ENCODE results near the gene DUSP22.

Gene DUSP22

DNA sequence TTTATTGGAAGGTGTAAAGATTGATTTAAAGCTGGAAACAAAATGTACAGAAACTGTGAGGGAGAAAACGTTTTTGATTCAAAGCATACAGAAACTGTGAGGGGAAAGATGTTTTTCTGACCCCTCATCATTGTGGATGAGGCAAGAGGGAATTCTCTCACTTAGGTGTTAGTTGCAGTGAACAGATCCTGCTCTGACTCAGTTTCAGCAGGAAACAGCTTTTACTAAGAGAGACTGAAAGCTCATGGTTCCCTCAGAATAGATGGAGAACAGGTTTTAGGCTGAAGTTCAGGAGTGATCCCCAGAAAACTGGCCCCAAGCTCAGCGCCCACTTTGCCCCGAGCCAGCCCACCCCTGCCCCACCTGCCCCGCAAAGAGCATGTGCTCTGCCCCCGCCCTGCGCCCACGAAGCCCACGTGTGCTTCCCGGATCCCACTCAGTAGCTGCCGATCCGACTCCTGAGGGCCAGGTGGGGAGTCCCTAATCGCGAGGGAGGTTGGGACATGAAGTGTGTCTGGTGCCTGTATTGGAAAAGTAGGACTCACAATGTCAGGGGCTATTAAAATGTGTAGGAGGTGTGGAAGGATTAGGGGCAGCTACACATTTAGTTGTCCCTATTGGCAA lies 41.2 kb downstream of the DUSP22 start:
- no peaks in the 10 kb centered on the region for H3K36me3 ChIP-seq (ENCODE audit: insufficient read depth, low read length)
- no peak overlapping the region for H3K27ac ChIP-seq (ENCODE audit: low read depth, low read length)
- no peak overlapping the region for H3K4me3 ChIP-seq (ENCODE audit: low read depth, low read length)
- H3K4me1 ChIP-seq (ENCODE audit: control insufficient read depth, insufficient read depth, low read length, unreplicated experiment) = peaks cover 20% of the 10 kb centered on the region
- no peaks in the 10 kb centered on the region for H3K79me2 ChIP-seq (ENCODE audit: control insufficient read depth, insufficient read depth, low read length, unreplicated experiment)
- H3K27me3 ChIP-seq (ENCODE audit: insufficient read depth, low read length) = no peaks in the 10 kb centered on the region
- no peak overlapping the region for H2AFZ ChIP-seq (ENCODE audit: low read length, unreplicated experiment)

- Histone ChIP-seq H3K79me2 (ENCODE audit: control insufficient read depth, insufficient read depth, low read length, unreplicated experiment) (no peaks in the 10 kb centered on the region), H3K4me1 (ENCODE audit: control insufficient read depth, insufficient read depth, low read length, unreplicated experiment) (peaks cover 18% of the 10 kb centered on the region), H3K36me3 (ENCODE audit: insufficient read depth, low read length) (no peaks in the 10 kb centered on the region), H3K27me3 (ENCODE audit: insufficient read depth, low read length) (no peaks in the 10 kb centered on the region), H3K27ac (ENCODE audit: low read depth, low read length) (no peak overlapping the region), H2AFZ (ENCODE audit: low read length, unreplicated experiment) (no peak overlapping the region), H3K4me3 (ENCODE audit: low read depth, low read length) (no peak overlapping the region)
These were observed 42.5 kb downstream of the DUSP22 start for GRCh38 chr6:334536-335510.

GRCh38 chr6:335572-335971 lies 43.3 kb downstream of the DUSP22 start:
- Histone ChIP-seq H3K79me2 (ENCODE audit: control insufficient read depth, insufficient read depth, low read length, unreplicated experiment) (no peaks in the 10 kb centered on the region), H3K4me3 (ENCODE audit: low read depth, low read length) (no peak overlapping the region), H3K36me3 (ENCODE audit: insufficient read depth, low read length) (no peaks in the 10 kb centered on the region), H3K27me3 (ENCODE audit: insufficient read depth, low read length) (no peaks in the 10 kb centered on the region), H3K4me1 (ENCODE audit: control insufficient read depth, insufficient read depth, low read length, unreplicated experiment) (peaks cover 18% of the 10 kb centered on the region), H3K27ac (ENCODE audit: low read depth, low read length) (no peak overlapping the region), H2AFZ (ENCODE audit: low read length, unreplicated experiment) (no peak overlapping the region)

GRCh38 chr6:336159-337114 lies 44.1 kb downstream of the DUSP22 start:
- no peak overlapping the region for H3K4me3 ChIP-seq (ENCODE audit: low read depth, low read length)
- no peaks in the 10 kb centered on the region for H3K27me3 ChIP-seq (ENCODE audit: insufficient read depth, low read length)
- no peaks in the 10 kb centered on the region for H3K79me2 ChIP-seq (ENCODE audit: control insufficient read depth, insufficient read depth, low read length, unreplicated experiment)

GRCh38 chr6:337805-338368 lies 45.6 kb downstream of the DUSP22 start:
- peaks cover 9% of the 10 kb centered on the region for H3K4me1 ChIP-seq (ENCODE audit: control insufficient read depth, insufficient read depth, low read length, unreplicated experiment)
- no peak overlapping the region for H3K4me3 ChIP-seq (ENCODE audit: low read depth, low read length)
- no peaks in the 10 kb centered on the region for H3K79me2 ChIP-seq (ENCODE audit: control insufficient read depth, insufficient read depth, low read length, unreplicated experiment)
- H3K27ac ChIP-seq (ENCODE audit: low read depth, low read length) = no peak overlapping the region
- H3K36me3 ChIP-seq (ENCODE audit: insufficient read depth, low read length) = no peaks in the 10 kb centered on the region
- no peaks in the 10 kb centered on the region for H3K27me3 ChIP-seq (ENCODE audit: insufficient read depth, low read length)
- H2AFZ ChIP-seq (ENCODE audit: low read length, unreplicated experiment) = no peak overlapping the region

More at GRCh38 chr6:336159-337114, 44.1 kb downstream of the DUSP22 start:
- no peaks in the 10 kb centered on the region for H3K36me3 ChIP-seq (ENCODE audit: insufficient read depth, low read length)
- H3K4me1 ChIP-seq (ENCODE audit: control insufficient read depth, insufficient read depth, low read length, unreplicated experiment) = peaks cover 18% of the 10 kb centered on the region
- H2AFZ ChIP-seq (ENCODE audit: low read length, unreplicated experiment) = no peak overlapping the region
- H3K27ac ChIP-seq (ENCODE audit: low read depth, low read length) = no peak overlapping the region

- no peaks in the 10 kb centered on the region for H3K36me3 ChIP-seq (ENCODE audit: insufficient read depth, low read length)
- H3K27me3 ChIP-seq (ENCODE audit: insufficient read depth, low read length) = no peaks in the 10 kb centered on the region
- no peaks in the 10 kb centered on the region for H3K4me1 ChIP-seq (ENCODE audit: control insufficient read depth, insufficient read depth, low read length, unreplicated experiment)
- H3K4me3 ChIP-seq (ENCODE audit: low read depth, low read length) = no peak overlapping the region
- no peak overlapping the region for H3K27ac ChIP-seq (ENCODE audit: low read depth, low read length)
- no peaks in the 10 kb centered on the region for H3K79me2 ChIP-seq (ENCODE audit: control insufficient read depth, insufficient read depth, low read length, unreplicated experiment)
- no peak overlapping the region for H2AFZ ChIP-seq (ENCODE audit: low read length, unreplicated experiment)
These were observed 46.6 kb downstream of the DUSP22 start for GRCh38 chr6:338815-339262.

GRCh38 chr6:339480-339879 lies 47.2 kb downstream of the DUSP22 start:
- H3K4me1 ChIP-seq (ENCODE audit: control insufficient read depth, insufficient read depth, low read length, unreplicated experiment) = no peaks in the 10 kb centered on the region
- H3K27me3 ChIP-seq (ENCODE audit: insufficient read depth, low read length) = no peaks in the 10 kb centered on the region
- no peaks in the 10 kb centered on the region for H3K79me2 ChIP-seq (ENCODE audit: control insufficient read depth, insufficient read depth, low read length, unreplicated experiment)
- no peak overlapping the region for H2AFZ ChIP-seq (ENCODE audit: low read length, unreplicated experiment)
- H3K4me3 ChIP-seq (ENCODE audit: low read depth, low read length) = no peak overlapping the region
- H3K27ac ChIP-seq (ENCODE audit: low read depth, low read length) = no peak overlapping the region
- no peaks in the 10 kb centered on the region for H3K36me3 ChIP-seq (ENCODE audit: insufficient read depth, low read length)

DNA sequence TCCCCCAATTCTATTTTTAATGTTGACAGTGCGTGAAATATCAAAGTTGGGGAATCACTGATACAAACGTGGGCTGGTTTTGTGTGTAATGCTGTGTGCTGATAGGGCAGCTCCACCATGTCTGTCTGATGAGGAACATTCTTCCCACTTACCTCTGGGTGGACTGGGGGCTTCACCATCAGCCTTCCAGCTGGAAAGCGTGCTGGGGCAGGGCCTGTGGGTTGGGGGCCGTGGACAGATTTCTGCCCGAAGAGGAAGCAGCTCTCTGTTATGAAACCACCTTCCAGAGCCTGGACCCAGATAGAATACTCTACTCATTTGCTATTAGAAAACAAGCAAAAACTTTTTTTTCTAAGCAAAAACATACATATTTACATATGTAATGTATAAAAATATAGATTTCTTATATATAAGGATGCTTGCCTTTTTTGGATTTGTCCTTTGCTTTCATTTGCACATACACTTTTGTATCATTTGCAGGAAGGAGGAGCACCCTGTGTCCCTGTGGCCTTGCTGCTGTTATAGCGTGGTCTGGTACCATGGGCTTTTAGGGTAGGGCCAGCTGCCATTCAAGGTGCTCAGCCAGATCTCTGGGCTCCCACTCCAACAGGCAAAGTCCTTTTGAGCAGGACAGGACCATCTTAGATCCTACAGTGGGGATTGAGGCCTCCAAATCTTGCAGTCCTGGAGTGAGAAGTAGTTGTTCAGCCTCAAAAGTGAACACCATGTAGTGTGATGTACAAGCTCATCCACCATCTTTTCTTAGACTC lies 48.1 kb downstream of the DUSP22 start:
- Histone ChIP-seq H3K4me1 (ENCODE audit: control insufficient read depth, insufficient read depth, low read length, unreplicated experiment) (no peaks in the 10 kb centered on the region), H3K27me3 (ENCODE audit: insufficient read depth, low read length) (no peaks in the 10 kb centered on the region), H3K4me3 (ENCODE audit: low read depth, low read length) (no peak overlapping the region), H2AFZ (ENCODE audit: low read length, unreplicated experiment) (no peak overlapping the region), H3K27ac (ENCODE audit: low read depth, low read length) (no peak overlapping the region), H3K79me2 (ENCODE audit: control insufficient read depth, insufficient read depth, low read length, unreplicated experiment) (no peaks in the 10 kb centered on the region), H3K36me3 (ENCODE audit: insufficient read depth, low read length) (no peaks in the 10 kb centered on the region)

GRCh38 chr6:340991-341827 lies 48.9 kb downstream of the DUSP22 start:
- Histone ChIP-seq H2AFZ (ENCODE audit: low read length, unreplicated experiment) (no peak overlapping the region), H3K27me3 (ENCODE audit: insufficient read depth, low read length) (no peaks in the 10 kb centered on the region), H3K27ac (ENCODE audit: low read depth, low read length) (no peak overlapping the region), H3K4me1 (ENCODE audit: control insufficient read depth, insufficient read depth, low read length, unreplicated experiment) (no peaks in the 10 kb centered on the region), H3K36me3 (ENCODE audit: insufficient read depth, low read length) (no peaks in the 10 kb centered on the region), H3K4me3 (ENCODE audit: low read depth, low read length) (no peak overlapping the region), H3K79me2 (ENCODE audit: control insufficient read depth, insufficient read depth, low read length, unreplicated experiment) (no peaks in the 10 kb centered on the region)

Data from ACC112 (cell line).